GM19397 (cell line): Measurements from ENCODE around the gene IL1R2.

Experiments
- ATAC-seq: cut with Tn5 transposase; IDR thresholded peaks from one replicate; pipeline ENCODE4 v1.9.1; 2021; ENCODE audit warnings: mild to moderate bottlenecking, moderate library complexity; ENCODE audit not compliant: unreplicated experiment

IL1R2 gene

DNA sequence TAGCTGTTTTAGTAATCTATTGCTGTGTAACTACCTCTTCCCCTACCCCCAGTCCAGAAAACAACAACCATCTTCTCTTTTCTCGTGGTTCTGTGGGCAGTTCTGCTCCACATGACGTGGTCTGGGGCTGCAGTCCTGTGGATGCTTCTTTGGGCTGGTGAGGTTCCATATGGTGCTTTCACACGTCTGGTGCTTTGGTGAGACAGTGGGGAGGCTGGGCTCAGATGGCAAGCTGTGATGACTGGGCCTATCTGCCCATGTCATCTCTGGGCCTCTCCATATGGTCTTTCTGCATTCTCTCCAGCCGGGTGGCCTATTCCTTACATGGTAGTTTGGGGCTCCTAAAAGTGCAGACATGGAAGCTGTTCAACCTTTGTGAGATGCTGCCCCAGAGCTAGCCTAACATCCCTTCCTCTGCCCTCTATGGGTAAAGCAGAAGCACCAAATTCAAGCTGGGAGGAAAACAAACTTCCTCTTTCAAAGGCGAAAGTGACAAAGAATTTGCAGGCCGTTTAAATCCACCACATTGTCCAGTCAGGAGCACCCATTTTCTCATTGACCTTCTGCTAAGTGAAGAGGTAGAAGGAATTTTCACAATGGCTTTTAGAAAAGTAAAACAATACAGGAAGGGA lies 82.5 kb downstream of the IL1R2 start:
- ATAC-seq: no peak

DNA sequence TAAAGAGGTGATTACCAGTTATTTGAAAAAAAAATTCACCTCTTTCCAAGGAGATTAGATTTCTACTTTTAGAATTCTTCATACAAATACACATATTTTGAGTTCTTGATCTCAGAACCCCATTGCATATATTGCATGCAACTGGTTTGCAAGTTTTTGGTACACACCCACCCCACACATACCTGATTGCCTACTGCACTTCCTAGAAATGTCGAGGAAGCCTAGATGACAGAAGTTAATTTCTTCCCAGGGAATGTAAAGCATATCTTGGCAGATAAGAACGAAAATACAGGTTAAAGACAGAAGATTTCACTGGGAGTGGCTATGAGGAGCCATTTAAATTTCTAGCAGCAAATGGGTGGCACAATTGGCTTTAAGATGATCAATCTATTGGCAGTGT lies 83.7 kb downstream of the IL1R2 start:
- no peak for ATAC-seq

DNA sequence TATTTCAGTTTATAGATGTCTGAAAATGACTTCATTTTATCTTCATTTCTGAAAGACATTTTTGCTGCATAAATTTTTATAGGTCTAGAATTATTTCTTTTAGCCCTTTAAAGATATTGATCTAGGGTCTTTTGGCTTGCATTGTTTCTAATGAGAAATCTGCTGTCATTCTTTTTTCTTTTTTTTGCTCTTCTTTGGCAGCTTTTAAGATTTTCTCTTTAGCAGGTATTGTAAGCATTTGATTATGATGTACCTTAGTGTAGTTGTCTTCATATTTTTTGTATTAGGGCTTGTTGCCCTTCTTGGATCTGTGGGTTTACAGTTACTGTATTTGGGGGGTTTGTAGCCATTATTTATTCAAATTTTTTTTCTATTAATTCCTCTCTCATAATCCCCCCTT lies 84.8 kb downstream of the IL1R2 start:
- ATAC-seq: no peak
